Kidney epithelial cell (primary cell): Measurements from ENCODE around the gene RABGAP1L. TPM values are rescaled to one million over a fixed set of nuclear protein-coding genes. Genes with fewer than 3 reads are reported as not detected.

Experiments
- DNase-seq: peaks from one replicate; pipeline ENCODE4 v3.0.0-alpha.2; 2010; ENCODE audit warnings: low read depth
- H3K27me3 ChIP-seq: 2 replicates; pipeline ENCODE4 v1.6.0; 2011; ENCODE audit warnings: low read length; ENCODE audit not compliant: control insufficient read depth, insufficient read depth
- H3K36me3 ChIP-seq: 2 replicates; pipeline ENCODE4 v1.5.1; 2011; ENCODE audit warnings: low read length; ENCODE audit not compliant: control insufficient read depth, insufficient read depth
- H3K4me3 ChIP-seq: 2 replicates; pipeline ENCODE4 v1.5.1; 2011; ENCODE audit warnings: low read depth, mild to moderate bottlenecking, control low read depth, low read length
- total RNA-seq: library from RNA; depleted of rRNA; stranded (reverse); fragments of >200 nt; gene quantifications from 2 replicates; pipeline ENCODE4 v1.2.3, GENCODE V29; 2015
- TF ChIP-seq, protein P1 (sequence below): IDR thresholded peaks from 2 replicates; pipeline ENCODE4 v1.5.1; 2011; ENCODE audit warnings: mild to moderate bottlenecking, moderate library complexity, low read length, control low read depth, inconsistent platforms; ENCODE audit not compliant: insufficient read depth, poor library complexity, severe bottlenecking

Gene RABGAP1L
- total RNA-seq, 1 donor from 2014 or later: 22.1 TPM

DNA sequence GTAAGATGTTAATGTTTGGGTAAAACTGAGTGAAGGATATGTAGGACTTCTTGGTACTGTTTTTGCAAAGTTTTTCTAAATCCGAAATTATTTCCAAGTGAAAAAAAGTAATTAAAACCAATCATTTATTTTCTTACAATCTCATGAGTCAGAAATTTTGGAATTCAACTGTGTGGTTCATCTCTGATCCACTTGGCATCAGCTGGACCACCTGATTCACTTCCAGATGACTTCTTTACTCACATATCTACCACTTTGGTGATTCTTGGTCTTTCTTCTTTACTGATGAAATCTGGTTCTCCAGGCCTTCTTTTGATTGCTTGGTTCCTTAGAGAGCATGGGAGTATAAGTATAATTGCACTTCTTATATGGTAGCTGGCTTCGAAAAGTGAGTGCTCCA is 585.6 kb downstream of the RABGAP1L start:
- no peaks in the 10 kb centered on the region for H3K36me3 ChIP-seq
- no peaks in the 10 kb centered on the region for H3K27me3 ChIP-seq
- DNase-seq: no peak
- TF ChIP-seq, protein P1, sequence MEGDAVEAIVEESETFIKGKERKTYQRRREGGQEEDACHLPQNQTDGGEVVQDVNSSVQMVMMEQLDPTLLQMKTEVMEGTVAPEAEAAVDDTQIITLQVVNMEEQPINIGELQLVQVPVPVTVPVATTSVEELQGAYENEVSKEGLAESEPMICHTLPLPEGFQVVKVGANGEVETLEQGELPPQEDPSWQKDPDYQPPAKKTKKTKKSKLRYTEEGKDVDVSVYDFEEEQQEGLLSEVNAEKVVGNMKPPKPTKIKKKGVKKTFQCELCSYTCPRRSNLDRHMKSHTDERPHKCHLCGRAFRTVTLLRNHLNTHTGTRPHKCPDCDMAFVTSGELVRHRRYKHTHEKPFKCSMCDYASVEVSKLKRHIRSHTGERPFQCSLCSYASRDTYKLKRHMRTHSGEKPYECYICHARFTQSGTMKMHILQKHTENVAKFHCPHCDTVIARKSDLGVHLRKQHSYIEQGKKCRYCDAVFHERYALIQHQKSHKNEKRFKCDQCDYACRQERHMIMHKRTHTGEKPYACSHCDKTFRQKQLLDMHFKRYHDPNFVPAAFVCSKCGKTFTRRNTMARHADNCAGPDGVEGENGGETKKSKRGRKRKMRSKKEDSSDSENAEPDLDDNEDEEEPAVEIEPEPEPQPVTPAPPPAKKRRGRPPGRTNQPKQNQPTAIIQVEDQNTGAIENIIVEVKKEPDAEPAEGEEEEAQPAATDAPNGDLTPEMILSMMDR: no peak
- H3K4me3 ChIP-seq: no peak overlapping the region

DNA sequence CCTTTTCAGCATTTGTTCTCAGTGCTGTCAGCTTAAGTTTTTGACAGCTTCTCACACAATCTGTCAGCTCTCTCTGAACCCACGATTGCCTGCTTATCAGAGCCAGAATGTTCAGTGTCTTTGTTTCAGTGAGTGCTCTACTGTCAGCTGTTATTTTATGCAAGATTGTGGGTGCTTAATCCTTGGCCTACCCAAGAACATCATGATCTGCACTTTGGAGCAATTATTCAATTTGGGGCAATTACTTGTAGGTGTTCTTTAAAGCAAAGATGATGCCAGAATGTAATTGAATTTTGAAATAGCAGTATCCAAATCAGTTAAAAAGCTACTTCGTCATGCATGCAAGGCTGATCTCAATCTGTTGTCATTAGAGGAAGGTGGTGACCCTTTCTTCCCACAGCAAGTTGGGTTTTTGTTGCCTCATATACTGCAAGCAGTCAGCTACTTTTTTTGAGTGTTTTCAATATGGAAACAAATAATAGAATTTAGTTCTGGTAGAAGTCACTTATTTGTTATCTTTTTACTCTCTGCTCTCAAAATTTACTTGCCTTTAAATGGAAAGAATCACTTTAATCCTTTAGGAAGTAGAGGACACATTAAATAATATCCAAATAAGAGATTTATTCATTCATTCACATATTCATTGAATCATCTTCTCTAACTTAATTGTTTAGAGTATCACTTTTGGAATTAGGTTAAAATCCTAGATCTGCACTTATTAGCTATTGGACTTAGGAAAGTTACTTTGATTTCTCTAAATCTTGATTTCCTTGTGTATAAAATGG is 586.9 kb downstream of the RABGAP1L start:
- no peak for DNase-seq
- Histone ChIP-seq H3K4me3 (no peak overlapping the region), H3K36me3 (no peaks in the 10 kb centered on the region), H3K27me3 (no peaks in the 10 kb centered on the region)
- TF ChIP-seq, protein P1: no peak

DNA sequence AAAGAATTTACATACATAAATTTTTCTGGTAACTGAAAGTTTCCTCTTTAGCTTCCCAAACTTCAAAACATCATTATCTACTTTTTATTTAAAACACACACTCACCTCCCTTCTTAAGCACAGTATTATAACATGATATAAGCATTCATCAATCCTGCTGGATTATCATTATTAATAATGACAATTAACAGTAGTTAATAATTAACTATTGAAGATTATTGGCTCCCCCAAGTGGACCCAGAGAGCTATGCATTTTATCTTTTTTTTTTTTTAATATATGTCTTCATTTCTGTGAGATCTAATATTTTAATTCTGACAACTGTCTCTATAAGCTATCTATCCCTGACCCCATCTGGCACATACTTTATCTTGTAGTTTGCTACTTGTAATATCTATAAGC is 588.3 kb downstream of the RABGAP1L start:
- Histone ChIP-seq H3K36me3 (no peaks in the 10 kb centered on the region), H3K27me3 (no peaks in the 10 kb centered on the region), H3K4me3 (no peak overlapping the region)
- no peak for DNase-seq
- TF ChIP-seq, protein P1: no peak

DNA sequence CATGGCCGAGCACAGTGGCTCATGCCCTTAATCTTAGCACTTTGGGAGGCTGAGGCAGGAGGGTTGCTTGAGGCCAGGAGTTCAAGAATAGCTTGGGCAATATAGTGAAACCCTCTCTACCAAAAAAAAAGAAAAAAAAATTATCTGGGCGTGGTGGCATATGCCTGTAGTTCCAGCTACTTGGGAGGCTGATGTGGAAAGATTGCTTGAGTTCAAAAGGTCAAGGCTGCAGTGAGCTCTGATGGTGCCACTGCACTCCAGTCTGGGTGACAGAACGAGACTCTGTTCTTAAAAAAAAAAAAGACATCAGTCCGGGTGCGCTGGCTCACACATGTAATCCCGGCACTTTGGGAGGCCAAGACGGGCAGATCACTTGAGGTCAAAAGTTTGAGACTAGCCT is 589.3 kb downstream of the RABGAP1L start:
- H3K27me3 ChIP-seq: no peaks in the 10 kb centered on the region
- H3K36me3 ChIP-seq: no peaks in the 10 kb centered on the region
- no peak for DNase-seq
- TF ChIP-seq, protein P1: no peak
- H3K4me3 ChIP-seq: no peak overlapping the region

DNA sequence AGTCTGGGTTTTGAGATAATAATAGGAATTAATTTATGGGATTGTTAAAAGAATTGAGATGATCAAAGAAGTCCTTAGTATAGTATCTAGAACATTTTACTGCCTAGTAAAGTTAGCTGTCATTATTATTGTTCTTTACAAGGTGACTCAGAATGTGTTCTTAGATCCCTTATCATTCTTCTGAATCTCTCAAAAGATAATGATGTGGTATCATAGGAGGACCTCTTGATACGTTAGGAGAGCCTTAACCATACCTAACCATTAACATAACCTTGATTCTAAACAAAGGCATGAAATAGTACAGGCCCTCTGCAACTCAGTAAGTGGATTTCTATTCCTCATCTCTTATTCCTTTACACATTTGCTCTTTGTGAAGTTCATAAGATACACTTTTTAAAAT is 593.8 kb downstream of the RABGAP1L start:
- TF ChIP-seq, protein P1: no peak
- Histone ChIP-seq H3K36me3 (no peaks in the 10 kb centered on the region), H3K27me3 (no peaks in the 10 kb centered on the region), H3K4me3 (no peak overlapping the region)
- DNase-seq: no peak

DNA sequence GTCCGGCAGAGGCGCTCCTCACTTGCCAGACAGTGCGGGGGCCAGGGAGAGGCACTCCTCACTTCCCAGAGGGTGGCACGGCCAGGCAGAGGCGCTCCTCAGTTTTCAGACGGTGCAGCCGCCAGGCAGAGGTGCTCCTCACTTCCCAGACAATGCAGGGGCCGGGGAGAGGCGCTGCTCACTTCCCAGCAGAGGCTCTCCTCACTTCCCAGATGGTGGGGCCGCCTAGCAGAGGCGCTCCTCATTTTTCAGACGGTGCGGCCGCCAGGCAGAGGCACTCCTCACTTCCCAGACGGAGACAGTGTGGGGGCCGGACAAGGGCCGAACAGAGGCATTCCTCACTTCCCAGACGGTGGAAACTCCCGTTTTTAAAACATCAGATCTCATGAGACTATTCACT is 602.0 kb downstream of the RABGAP1L start:
- Histone ChIP-seq H3K4me3 (no peak overlapping the region), H3K36me3 (no peaks in the 10 kb centered on the region), H3K27me3 (no peaks in the 10 kb centered on the region)
- no peak for DNase-seq
- TF ChIP-seq, protein P1: no peak
